IMR-90 (cell line): ENCODE data around the gene TPCN1. TPM values are rescaled to one million over a fixed set of nuclear protein-coding genes. Genes with fewer than 3 reads are reported as not detected.
A peak's percentile ranks its signal among the peaks of the same experiment; 100 is the strongest.

ENCODE experiments used
- ATAC-seq: fragments of 200-7000 bp; cut with Tn5 transposase; 2 replicates; pipeline ENCODE4 v1.9.1; 2020; ENCODE audit warnings: low read depth, mild to moderate bottlenecking, moderate library complexity
- BruUV-seq: library from RNA; stranded (reverse); fragments of 400-500 nt; replicated peaks from 2 replicates; lab custom pipeline; 2021; lab: Mats Ljungman, UMichigan
- CTCF ChIA-PET: fragments of 300-600 bp; formaldehyde crosslinking; extraction: SDS; loops from one replicate; lab custom pipeline; 2021; ENCODE audit warnings: antibody characterized with exemption; lab: Yijun Ruan, JAX
- POLR2A ChIA-PET: fragments of 300-600 bp; sonication (Branson Sonifier 250); formaldehyde crosslinking; loops from one replicate; lab custom pipeline; 2022; ENCODE audit warnings: antibody characterized with exemption; ENCODE audit not compliant: unreplicated experiment; lab: Charles Lee
- DNase-seq: peaks from one replicate; pipeline ENCODE4 v3.0.0; 2013
- H2AFZ ChIP-seq: replicated peaks from 2 replicates; pipeline ENCODE3; 2013; ENCODE audit warnings: low read length, mild to moderate bottlenecking; ENCODE audit not compliant: poor library complexity
- H2AK5ac ChIP-seq: 2 replicates; pipeline ENCODE4 v1.6.1; 2013; ENCODE audit warnings: low read depth, low read length, inconsistent platforms
- H2AK9ac ChIP-seq: replicated peaks from 2 replicates; pipeline ENCODE3; 2013; ENCODE audit warnings: mild to moderate bottlenecking, low read depth, low read length, moderate library complexity; ENCODE audit not compliant: poor library complexity
- H2BK120ac ChIP-seq: 2 replicates; pipeline ENCODE4 v1.6.1; 2013; ENCODE audit warnings: low read depth, low read length, inconsistent platforms
- H2BK15ac ChIP-seq: 3 replicates; pipeline ENCODE4 v1.6.1; 2013; ENCODE audit warnings: low read depth, low read length, inconsistent platforms
- H2BK20ac ChIP-seq: 2 replicates; pipeline ENCODE4 v1.6.1; 2013; ENCODE audit warnings: low read depth, mild to moderate bottlenecking, inconsistent platforms, low read length, moderate library complexity
- H2BK5ac ChIP-seq: 2 replicates; pipeline ENCODE4 v1.6.1; 2013; ENCODE audit warnings: mild to moderate bottlenecking, low read depth, low read length, inconsistent platforms; ENCODE audit not compliant: poor library complexity, severe bottlenecking
- H3K14ac ChIP-seq: replicated peaks from 2 replicates; pipeline ENCODE4 v1.6.1; 2013; ENCODE audit warnings: low read depth, low read length, inconsistent platforms
- H3K18ac ChIP-seq: 2 replicates; pipeline ENCODE4 v1.6.1; 2013; ENCODE audit warnings: low read depth, low read length, control low read depth
- H3K23ac ChIP-seq: 2 replicates; pipeline ENCODE4 v1.6.1; 2013; ENCODE audit warnings: low read depth, low read length, inconsistent platforms
- H3K27ac ChIP-seq: 2 replicates; pipeline ENCODE4 v1.5.1; 2013; ENCODE audit warnings: mild to moderate bottlenecking, control low read depth, low read length; ENCODE audit not compliant: insufficient read depth
- H3K27me3 ChIP-seq: 2 replicates; pipeline ENCODE4 v1.6.1; 2013; ENCODE audit warnings: low read length; ENCODE audit not compliant: control insufficient read depth, insufficient read depth
- H3K36me3 ChIP-seq: 2 replicates; pipeline ENCODE4 v1.6.1; 2013; ENCODE audit warnings: low read length, mixed read lengths; ENCODE audit not compliant: control insufficient read depth, insufficient read depth
- H3K4ac ChIP-seq: 2 replicates; pipeline ENCODE4 v1.6.1; 2013; ENCODE audit warnings: low read depth, low read length, inconsistent platforms
- H3K4me1 ChIP-seq: 2 replicates; pipeline ENCODE4 v1.6.1; 2013; ENCODE audit warnings: low read length, mixed read lengths; ENCODE audit not compliant: control insufficient read depth, insufficient read depth
- H3K4me2 ChIP-seq: 2 replicates; pipeline ENCODE4 v1.6.1; 2013; ENCODE audit warnings: low read depth, mild to moderate bottlenecking, control low read depth, low read length, moderate library complexity
- H3K4me3 ChIP-seq: 2 replicates; pipeline ENCODE4 v1.5.1; 2013; ENCODE audit warnings: low read depth, mild to moderate bottlenecking, control low read depth, low read length, moderate library complexity; ENCODE audit not compliant: insufficient read depth
- H3K56ac ChIP-seq: 2 replicates; pipeline ENCODE4 v1.6.1; 2013; ENCODE audit warnings: low read length, inconsistent platforms; ENCODE audit not compliant: insufficient read depth; ENCODE audit errors: extremely low read depth
- H3K79me1 ChIP-seq, 2 experiments: 2 replicates each; pipeline ENCODE4 v1.6.1; 2013; ENCODE audit warnings: low read length in 2 of 2, inconsistent platforms in 1 of 2, low read depth in 1 of 2
- H3K9ac ChIP-seq: 2 replicates; pipeline ENCODE4 v1.6.1; 2013; ENCODE audit warnings: low read depth, low read length, control low read depth
- H3K9me1 ChIP-seq: 2 replicates; pipeline ENCODE4 v1.6.1; 2013; ENCODE audit warnings: low read length, inconsistent platforms; ENCODE audit not compliant: insufficient read depth
- H3K9me3 ChIP-seq: 2 replicates; pipeline ENCODE4 v1.6.1; 2013; ENCODE audit warnings: low read length; ENCODE audit not compliant: control insufficient read depth, insufficient read depth
- H4K20me1 ChIP-seq: 2 replicates; pipeline ENCODE4 v1.6.1; 2013; ENCODE audit warnings: low read length, inconsistent platforms; ENCODE audit not compliant: insufficient read depth
- H4K5ac ChIP-seq: 2 replicates; pipeline ENCODE4 v1.6.1; 2013; ENCODE audit warnings: mild to moderate bottlenecking, low read depth, low read length, control low read depth
- H4K8ac ChIP-seq, 2 experiments: 2 replicates each; pipeline ENCODE4 v1.6.1; 2013; ENCODE audit warnings: low read depth in 2 of 2, low read length in 2 of 2, control low read depth in 1 of 2, inconsistent platforms in 1 of 2
- H4K91ac ChIP-seq: 2 replicates; pipeline ENCODE4 v1.6.1; 2013; ENCODE audit warnings: low read depth, low read length, inconsistent platforms; ENCODE audit not compliant: insufficient read depth
- BHLHE40 ChIP-seq: fragments of 150-350 bp; IDR thresholded peaks from 2 replicates; pipeline ENCODE4 v1.6.1; 2016; ENCODE audit warnings: mild to moderate bottlenecking, low read depth, low read length
- CHD1 ChIP-seq: IDR thresholded peaks from 2 replicates; pipeline ENCODE4 v1.6.1; 2012; ENCODE audit warnings: low read depth, low read length, improper control_type of control experiment
- FOS ChIP-seq: fragments of 150-350 bp; IDR thresholded peaks from 2 replicates; pipeline ENCODE4 v1.6.1; 2016; ENCODE audit warnings: low read depth, low read length
- MAZ ChIP-seq: IDR thresholded peaks from 2 replicates; pipeline ENCODE4 v1.6.1; 2012; ENCODE audit warnings: low read depth, mild to moderate bottlenecking, low read length, improper control_type of control experiment, moderate library complexity, borderline replicate concordance
- RAD21 ChIP-seq: IDR thresholded peaks from 2 replicates; pipeline ENCODE4 v1.6.1; 2012; ENCODE audit warnings: low read length, improper control_type of control experiment
- WGBS, 2 experiments: methylation state at CpG; one replicate each; pipeline versions ENCODE4 v1.1.5 to v1.1.7; 2013; ENCODE audit warnings: missing lambda C conversion rate in 2 of 2; ENCODE audit not compliant: insufficient read length in 1 of 2; ENCODE audit errors: extremely low coverage in 2 of 2; 5-methylcytosine and 5-hydroxymethylcytosine counted together
- dilution Hi-C: fragments of 300-500 bp; cut with HindIII; formaldehyde crosslinking; loops from one replicate; pipeline ENCODE4 v1.14.3; 2018; ENCODE audit warnings: low sequenced_read_pairs; ENCODE audit not compliant: unreplicated experiment
- in situ Hi-C: fragments of 300-500 bp; cut with MboI; formaldehyde crosslinking; loops from 3 replicates; pipeline ENCODE4 v1.14.3; 2019; ENCODE audit warnings: low sequenced_read_pairs, inconsistent platforms, mixed read lengths
- intact Hi-C: fragments of 100-400 bp; cut with micrococcal nuclease; formaldehyde crosslinking; loops from 2 replicates; pipeline ENCODE4 v1.10.0; 2022
- polyA plus RNA-seq, 3 experiments: library from polyadenylated mRNA; depleted of rRNA; stranded (reverse); fragments of >200 nt; gene quantifications; 2 replicates each; pipeline ENCODE4 v1.2.3, GENCODE V29; 2012; ENCODE audit warnings: low replicate concordance in 1 of 3
- total RNA-seq: library from RNA; depleted of rRNA; stranded (reverse); fragments of >200 nt; gene quantifications from 2 replicates; pipeline ENCODE4 v1.2.3, GENCODE V29; 2012

Gene TPCN1
- total and polyA plus RNA-seq, 2 of the 4 experiments (the other 2 are of a cell fraction), result 2.0 to 13.2 TPM

GRCh38 chr12:113208041-113208934, 13.0 kb upstream of the TPCN1 start:
- no peaks in the 10 kb centered on the region for H3K79me1 ChIP-seq
- peak overlapping the region; percentile 72 for H2AFZ ChIP-seq
- no peak overlapping the region for H2BK120ac ChIP-seq
- in situ Hi-C loops, result no loop called here
- H3K9me1 ChIP-seq, result peaks cover 11% of the 10 kb centered on the region; the same call in 1 of the 2 replicates
- H3K36me3 ChIP-seq, result no peaks in the 10 kb centered on the region
- peak overlapping the region; percentile 26; the same call in 1 of the 2 replicates for H3K4ac ChIP-seq
- TF ChIP-seq CHD1 (no peak), MAZ (no peak), RAD21 (no peak), BHLHE40 (peak; percentile 87), FOS (no peak)
- 0 out of 2 replicates have a peak overlapping the region, but pooled peaks have one; percentile 3 for H3K23ac ChIP-seq
- ATAC-seq (peak; percentile 75), DNase-seq (peak; percentile 79)
- no peaks in the 10 kb centered on the region for H4K20me1 ChIP-seq
- peaks cover 7% of the 10 kb centered on the region for H3K4me1 ChIP-seq
- H2BK15ac ChIP-seq, result no peak overlapping the region; the same call in 2 of the 3 replicates
- ChIA-PET POLR2A (no interaction called here), CTCF (no interaction called here)
- H2AK5ac ChIP-seq, result peak overlapping the region; percentile 76; the same call in 1 of the 2 replicates
- H4K8ac ChIP-seq, result no peak overlapping the region; a peak in 1 of 4 replicates
- no peak overlapping the region for H3K18ac ChIP-seq
- dilution Hi-C loops, result no loop called here
- no peak overlapping the region for H4K91ac ChIP-seq
- peak overlapping the region; percentile 5 for H2AK9ac ChIP-seq
- H4K5ac ChIP-seq, result no peak overlapping the region
- no peak overlapping the region for H3K9ac ChIP-seq
- intact Hi-C loops, result no loop called here
- no peak overlapping the region for H3K4me3 ChIP-seq
- peak overlapping the region; percentile 37; the same call in 1 of the 2 replicates for H3K14ac ChIP-seq
- no peaks in the 10 kb centered on the region for H3K9me3 ChIP-seq
- no peak overlapping the region for H3K27ac ChIP-seq
- 63% methylated on average over 4 of the region's 10 CpGs; no CpG with 5 or more reads in 1 of the 2 experiments for WGBS, 2 experiments
- H3K56ac ChIP-seq, result no peak overlapping the region
- no peak overlapping the region for H3K4me2 ChIP-seq
- H3K27me3 ChIP-seq, result no peaks in the 10 kb centered on the region
- no peak overlapping the region for H2BK20ac ChIP-seq
- no peak overlapping the region for H2BK5ac ChIP-seq
- BruUV-seq, result no TSS peak
